NT2/D1 (cell line): ENCODE data around the gene FSHR.

Experiments
- SUZ12 ChIP-seq: IDR thresholded peaks from 2 replicates; pipeline ENCODE4 v1.6.1; 2011; ENCODE audit not compliant: insufficient read length, insufficient read depth; ENCODE audit errors: extremely low read depth
- YY1 ChIP-seq: IDR thresholded peaks from 2 replicates; pipeline ENCODE4 v1.6.1; 2011; ENCODE audit not compliant: insufficient read length, insufficient read depth
- ZNF274 ChIP-seq: IDR thresholded peaks from 2 replicates; pipeline ENCODE4 v1.6.1; 2011; ENCODE audit warnings: mild to moderate bottlenecking, low read depth, low read length

- TF ChIP-seq YY1 (no peak), ZNF274 (no peak), SUZ12 (no peak)
Measured at GRCh38 chr2:48940606-48941005, 213.7 kb downstream of the FSHR start.
